Esophagus muscularis mucosa (tissue), 4 donors: ENCODE data around the gene ZNF521. TPM values are rescaled to one million over a fixed set of nuclear protein-coding genes. Genes with fewer than 3 reads are reported as not detected.

Source experiments
- DNase-seq: peaks from one replicate; pipeline ENCODE4 v3.0.0-alpha.2; 2017; ENCODE audit errors: extremely low spot score
- H3K27ac ChIP-seq, 4 donors: fragments of 200-600 bp; sonication (generic); replicated peaks in 1 of 4; 1 replicate in 3 of 4; 2 replicates in 1 of 4; pipeline ENCODE4 v1.5.1; 2016 to 2019; ENCODE audit warnings: mild to moderate bottlenecking in 1 of 4
- H3K27me3 ChIP-seq, 4 donors: fragments of 200-600 bp; sonication (generic); one replicate each; pipeline versions ENCODE4 v1.5.1 to v1.6.0; 2016 to 2019
- H3K36me3 ChIP-seq, 4 donors: fragments of 200-600 bp; sonication (generic); one replicate each; pipeline ENCODE4 v1.5.1; 2016 to 2019
- H3K4me1 ChIP-seq, 4 donors: fragments of 200-600 bp; sonication (generic); one replicate each; pipeline ENCODE4 v1.5.1; 2016 to 2019
- H3K4me3 ChIP-seq, 4 donors: fragments of 200-600 bp; sonication (generic); 1 replicate in 2 of 4; 2 replicates in 2 of 4; pipeline ENCODE4 v1.5.1; 2016 to 2019; ENCODE audit warnings: mild to moderate bottlenecking in 4 of 4, moderate library complexity in 1 of 4
- H3K9me3 ChIP-seq, 4 donors: fragments of 200-600 bp; sonication (generic); 1 replicate in 3 of 4; 2 replicates in 1 of 4; pipeline ENCODE4 v1.5.1; 2016 to 2019
- EP300 ChIP-seq: sonication (generic); formaldehyde crosslinking; IDR thresholded peaks from one replicate; pipeline ENCODE4 v1.6.1; 2017; ENCODE audit warnings: antibody characterized with exemption
- POLR2A ChIP-seq: fragments of 450-650 bp; IDR thresholded peaks from one replicate; pipeline ENCODE4 v1.6.1; 2017; ENCODE audit warnings: antibody characterized with exemption, moderate library complexity, mild to moderate bottlenecking, low read depth
- POLR2AphosphoS5 ChIP-seq, 2 donors: sonication (generic); formaldehyde crosslinking; IDR thresholded peaks; one replicate each; pipeline ENCODE4 v1.6.1; 2017; ENCODE audit warnings: antibody characterized with exemption in 2 of 2
- WGBS: methylation state at CpG from one replicate; pipeline ENCODE4 v1.1.5; 2018; 5-methylcytosine and 5-hydroxymethylcytosine counted together
- intact Hi-C: fragments of 100-400 bp; cut with DNase I; formaldehyde crosslinking; loops from one replicate; pipeline ENCODE4 v1.15.1; 2023
- total RNA-seq, 4 donors: library from RNA; depleted of rRNA; stranded (reverse); fragments of >200 nt; gene quantifications; one replicate each; pipeline versions ENCODE4 v1.1.0 to v1.2.1, GENCODE V29; 2016
- TF ChIP-seq, protein P1 (sequence below), 3 experiments: fragments of 200-600 bp in 2 of 3; fragments of 450-650 bp in 1 of 3; sonication (generic) in 2 of 3; IDR thresholded peaks; one replicate each; pipeline ENCODE4 v1.5.1; 2017 to 2019; ENCODE audit warnings: antibody characterized with exemption in 3 of 3, mild to moderate bottlenecking in 2 of 3, moderate library complexity in 1 of 3

ZNF521 gene
- total RNA-seq, 4 donors from 2014 or later, result 15.6 to 20.6 (median 16.9) TPM

DNA sequence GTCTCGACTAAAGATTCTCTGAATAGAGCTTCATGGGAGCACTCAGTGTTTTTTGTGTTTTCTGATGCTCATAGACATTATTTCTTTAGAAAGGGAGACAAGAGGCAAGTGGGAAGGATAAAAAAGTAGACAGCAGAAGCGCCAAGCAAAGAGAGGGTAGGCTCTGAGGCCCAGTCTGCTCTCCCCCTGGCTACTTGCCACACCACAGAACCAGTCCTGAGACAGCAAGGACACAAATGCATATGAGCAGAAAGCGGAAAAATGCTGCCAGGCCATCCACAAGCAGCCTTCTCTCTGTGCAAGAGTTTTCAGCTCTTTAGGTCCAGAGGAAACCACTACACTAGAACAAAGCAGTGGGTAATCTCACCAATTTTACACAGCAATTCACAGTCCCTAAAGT lies 285.4 kb downstream of the ZNF521 start:
- DNase-seq, result no peak
- no peaks in the 10 kb centered on the region for H3K9me3 ChIP-seq
- WGBS, result 65% methylated on average over 3 of the region's 3 CpGs
- no peak for TF ChIP-seq EP300
- TF ChIP-seq POLR2AphosphoS5 (IDR thresholded peaks at IDR 0.05), result no peak
- TF ChIP-seq POLR2A, result no peak
- TF ChIP-seq, protein P1, sequence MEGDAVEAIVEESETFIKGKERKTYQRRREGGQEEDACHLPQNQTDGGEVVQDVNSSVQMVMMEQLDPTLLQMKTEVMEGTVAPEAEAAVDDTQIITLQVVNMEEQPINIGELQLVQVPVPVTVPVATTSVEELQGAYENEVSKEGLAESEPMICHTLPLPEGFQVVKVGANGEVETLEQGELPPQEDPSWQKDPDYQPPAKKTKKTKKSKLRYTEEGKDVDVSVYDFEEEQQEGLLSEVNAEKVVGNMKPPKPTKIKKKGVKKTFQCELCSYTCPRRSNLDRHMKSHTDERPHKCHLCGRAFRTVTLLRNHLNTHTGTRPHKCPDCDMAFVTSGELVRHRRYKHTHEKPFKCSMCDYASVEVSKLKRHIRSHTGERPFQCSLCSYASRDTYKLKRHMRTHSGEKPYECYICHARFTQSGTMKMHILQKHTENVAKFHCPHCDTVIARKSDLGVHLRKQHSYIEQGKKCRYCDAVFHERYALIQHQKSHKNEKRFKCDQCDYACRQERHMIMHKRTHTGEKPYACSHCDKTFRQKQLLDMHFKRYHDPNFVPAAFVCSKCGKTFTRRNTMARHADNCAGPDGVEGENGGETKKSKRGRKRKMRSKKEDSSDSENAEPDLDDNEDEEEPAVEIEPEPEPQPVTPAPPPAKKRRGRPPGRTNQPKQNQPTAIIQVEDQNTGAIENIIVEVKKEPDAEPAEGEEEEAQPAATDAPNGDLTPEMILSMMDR (IDR thresholded peaks at IDR 0.05), result no peak
- intact Hi-C loops, result no loop called here
- H3K4me1 ChIP-seq, result no peaks in the 10 kb centered on the region
- no peaks in the 10 kb centered on the region for H3K27me3 ChIP-seq
- H3K4me3 ChIP-seq, result no peak overlapping the region
- no peak overlapping the region for H3K27ac ChIP-seq
- H3K36me3 ChIP-seq, result no peaks in the 10 kb centered on the region

DNA sequence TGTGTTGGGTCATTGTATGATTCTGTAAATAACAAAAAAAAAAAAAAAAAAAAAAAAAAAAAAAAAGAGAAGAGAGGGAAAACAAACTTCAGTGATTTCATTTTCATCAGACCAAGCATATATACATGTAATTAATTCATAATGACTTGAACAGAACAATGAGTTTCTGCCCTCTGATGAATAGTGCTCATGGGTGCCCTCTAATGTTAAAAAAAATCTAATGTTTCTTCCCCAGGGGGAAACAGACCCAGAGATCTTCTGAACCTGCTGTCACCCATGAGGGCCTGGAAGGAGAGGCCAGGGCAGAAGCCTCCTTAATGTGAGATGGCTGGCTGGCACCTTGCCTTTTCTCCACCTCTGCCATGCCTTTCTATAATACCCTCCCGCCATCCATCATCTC lies 289.2 kb downstream of the ZNF521 start:
- no peaks in the 10 kb centered on the region for H3K4me1 ChIP-seq
- H3K9me3 ChIP-seq, result no peaks in the 10 kb centered on the region
- no peak overlapping the region for H3K27ac ChIP-seq
- intact Hi-C loops, result no loop called here
- 96% methylated on average over 1 of the region's 1 CpG for WGBS
- TF ChIP-seq POLR2A (no peak), POLR2AphosphoS5 (IDR thresholded peaks at IDR 0.05) (no peak), EP300 (no peak)
- TF ChIP-seq, protein P1 (IDR thresholded peaks at IDR 0.05), result no peak
- H3K36me3 ChIP-seq, result no peaks in the 10 kb centered on the region
- no peak overlapping the region for H3K4me3 ChIP-seq
- DNase-seq, result peak; percentile 42
- H3K27me3 ChIP-seq, result no peaks in the 10 kb centered on the region

DNA sequence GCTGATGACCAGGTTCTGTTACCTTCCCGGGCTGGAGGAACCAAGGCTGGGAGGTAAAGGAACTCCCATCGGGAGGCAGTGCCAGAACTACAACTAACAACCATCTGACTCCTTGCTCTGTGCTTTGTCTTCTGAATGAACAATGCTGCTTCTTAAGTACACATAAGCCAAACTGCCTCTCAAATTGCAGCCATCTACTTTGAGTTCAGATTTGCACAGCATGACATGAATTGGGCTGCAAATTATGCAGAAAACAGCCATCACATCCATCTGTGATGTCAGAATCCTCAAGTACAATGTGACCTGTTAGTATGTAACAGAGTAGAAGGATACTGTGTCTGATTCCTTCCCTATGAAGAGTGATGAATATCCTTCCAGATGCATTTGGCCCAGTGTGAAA lies 290.6 kb downstream of the ZNF521 start:
- no peak for TF ChIP-seq EP300
- DNase-seq, result peak; percentile 26
- Histone ChIP-seq H3K4me1 (no peaks in the 10 kb centered on the region), H3K9me3 (no peaks in the 10 kb centered on the region), H3K36me3 (no peaks in the 10 kb centered on the region), H3K27ac (no peak overlapping the region), H3K4me3 (no peak overlapping the region), H3K27me3 (peaks cover 0 to 8% (median 0%) of the 10 kb centered on the region in 4 donors)
- 83% methylated on average over 2 of the region's 2 CpGs for WGBS
- intact Hi-C loops, result no loop called here

DNA sequence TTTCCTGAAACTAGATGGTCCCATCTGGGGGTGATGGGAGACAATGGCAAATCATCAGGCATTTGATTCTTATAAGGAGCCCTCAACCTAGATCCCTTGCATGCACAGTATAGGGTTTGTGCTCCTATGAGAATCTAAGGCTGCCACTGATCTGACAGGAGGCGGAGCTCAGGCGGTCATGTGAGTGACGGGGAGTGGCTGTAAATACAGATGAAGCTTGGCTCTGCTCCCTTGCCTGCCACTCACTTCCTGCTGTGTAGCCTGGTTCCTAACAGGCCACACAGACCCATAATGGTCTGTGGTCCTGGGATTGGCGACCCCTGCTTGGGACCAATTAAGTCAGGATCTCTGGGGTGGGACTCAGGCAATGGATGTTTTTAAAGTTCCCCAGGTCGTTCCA lies 293.4 kb downstream of the ZNF521 start:
- H3K36me3 ChIP-seq, result no peaks in the 10 kb centered on the region
- no peak for TF ChIP-seq POLR2A
- no peak for TF ChIP-seq EP300
- TF ChIP-seq POLR2AphosphoS5 (IDR thresholded peaks at IDR 0.05), result no peak
- TF ChIP-seq, protein P1 (IDR thresholded peaks at IDR 0.05), result no peak
- no peaks in the 10 kb centered on the region for H3K4me1 ChIP-seq
- intact Hi-C loops, result no loop called here
- H3K27ac ChIP-seq, result no peak overlapping the region
- 93% methylated on average over 5 of the region's 5 CpGs for WGBS
- no peak overlapping the region for H3K4me3 ChIP-seq
- H3K9me3 ChIP-seq, result peaks cover 0 to 5% (median 0%) of the 10 kb centered on the region in 4 donors
- DNase-seq, result no peak
- peaks cover 0 to 26% (median 0%) of the 10 kb centered on the region in 4 donors for H3K27me3 ChIP-seq

DNA sequence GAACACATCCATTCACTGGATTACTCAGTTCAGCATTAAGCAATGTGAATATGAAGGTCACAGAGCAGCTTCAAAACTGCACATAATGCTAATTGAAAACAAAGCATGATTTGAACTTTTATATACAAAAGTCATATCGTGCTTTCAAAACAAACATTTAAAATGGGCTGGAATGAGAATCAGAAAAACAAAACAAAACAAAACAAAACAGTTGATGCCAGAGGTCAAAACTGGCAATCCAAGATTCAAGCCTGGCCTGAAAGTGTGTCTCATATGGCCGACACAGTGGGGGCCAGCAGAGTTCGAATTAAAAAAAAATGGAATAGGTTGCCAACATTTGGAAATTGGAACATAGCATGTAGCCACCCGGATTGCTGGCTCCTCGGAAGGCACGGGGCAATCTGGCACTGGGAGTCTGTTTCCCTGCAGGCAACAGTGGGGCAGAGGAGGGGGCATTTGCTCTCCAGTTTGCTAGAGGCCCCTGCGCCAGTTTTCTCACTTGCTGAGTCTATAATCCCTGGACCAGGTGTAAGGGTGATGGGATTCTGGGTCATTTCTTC lies 294.4 kb downstream of the ZNF521 start:
- intact Hi-C loops, result no loop called here
- no peak for DNase-seq
- no peak for TF ChIP-seq EP300
- TF ChIP-seq POLR2AphosphoS5 (IDR thresholded peaks at IDR 0.05), result no peak
- TF ChIP-seq POLR2A, result no peak
- TF ChIP-seq, protein P1 (IDR thresholded peaks at IDR 0.05), result no peak
- Histone ChIP-seq H3K9me3 (peaks cover 0 to 5% (median 0%) of the 10 kb centered on the region in 4 donors), H3K36me3 (no peaks in the 10 kb centered on the region), H3K4me1 (no peaks in the 10 kb centered on the region), H3K27me3 (peaks cover 0 to 26% (median 0%) of the 10 kb centered on the region in 4 donors), H3K27ac (no peak overlapping the region), H3K4me3 (no peak overlapping the region)
- 80% methylated on average over 7 of the region's 7 CpGs for WGBS
